ENCODE results near the gene BLCAP.
A peak's percentile ranks its signal among the peaks of the same experiment; 100 is the strongest.
"Not testable (repeated sequence)": the region's sequence is repeated elsewhere in the genome, so short reads cannot be mapped to it uniquely, and the experiment has no call there.

BLCAP gene, protein sequence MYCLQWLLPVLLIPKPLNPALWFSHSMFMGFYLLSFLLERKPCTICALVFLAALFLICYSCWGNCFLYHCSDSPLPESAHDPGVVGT

GRCh38 chr20:37527638-37528445 is at the start of gene BLCAP:
BLCAP (minus strand) TSS chr20:37527876; CDS start chr20:37519174, 8,702 bp downstream.
- TF ChIP-seq, protein P1, sequence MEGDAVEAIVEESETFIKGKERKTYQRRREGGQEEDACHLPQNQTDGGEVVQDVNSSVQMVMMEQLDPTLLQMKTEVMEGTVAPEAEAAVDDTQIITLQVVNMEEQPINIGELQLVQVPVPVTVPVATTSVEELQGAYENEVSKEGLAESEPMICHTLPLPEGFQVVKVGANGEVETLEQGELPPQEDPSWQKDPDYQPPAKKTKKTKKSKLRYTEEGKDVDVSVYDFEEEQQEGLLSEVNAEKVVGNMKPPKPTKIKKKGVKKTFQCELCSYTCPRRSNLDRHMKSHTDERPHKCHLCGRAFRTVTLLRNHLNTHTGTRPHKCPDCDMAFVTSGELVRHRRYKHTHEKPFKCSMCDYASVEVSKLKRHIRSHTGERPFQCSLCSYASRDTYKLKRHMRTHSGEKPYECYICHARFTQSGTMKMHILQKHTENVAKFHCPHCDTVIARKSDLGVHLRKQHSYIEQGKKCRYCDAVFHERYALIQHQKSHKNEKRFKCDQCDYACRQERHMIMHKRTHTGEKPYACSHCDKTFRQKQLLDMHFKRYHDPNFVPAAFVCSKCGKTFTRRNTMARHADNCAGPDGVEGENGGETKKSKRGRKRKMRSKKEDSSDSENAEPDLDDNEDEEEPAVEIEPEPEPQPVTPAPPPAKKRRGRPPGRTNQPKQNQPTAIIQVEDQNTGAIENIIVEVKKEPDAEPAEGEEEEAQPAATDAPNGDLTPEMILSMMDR (conservative IDR thresholded peaks at IDR 0.05; ENCODE audit: low read length): no peak
- H3K4me3 ChIP-seq (ENCODE audit: low read length): peak within 1 kb of the TSS; percentile 96
- peak; percentile 85 for DNase-seq (ENCODE audit: low read depth)

DNA sequence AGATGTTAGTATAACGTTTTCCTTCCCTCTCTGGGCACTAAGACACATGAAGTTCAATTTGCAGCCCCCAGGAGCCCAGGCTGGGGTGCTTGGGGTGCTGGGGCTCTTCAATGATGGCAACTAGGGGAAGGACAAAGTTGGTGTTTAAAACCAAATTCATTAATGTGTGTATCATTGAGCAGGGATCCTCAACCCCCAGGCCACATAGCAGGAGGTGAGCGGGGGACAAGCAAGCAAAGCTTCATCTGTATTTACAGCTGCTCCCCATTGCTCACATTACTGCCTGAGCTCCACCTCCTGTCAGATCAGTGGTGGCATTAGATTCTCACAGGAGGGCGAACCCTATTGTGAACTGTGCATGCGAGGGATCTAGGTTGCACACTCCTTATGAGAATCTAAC is 49.8 kb upstream of the BLCAP start:
- DNase-seq (ENCODE audit: low read depth); H3K4me3 ChIP-seq (ENCODE audit: low read length): not testable (repeated sequence)

DNA sequence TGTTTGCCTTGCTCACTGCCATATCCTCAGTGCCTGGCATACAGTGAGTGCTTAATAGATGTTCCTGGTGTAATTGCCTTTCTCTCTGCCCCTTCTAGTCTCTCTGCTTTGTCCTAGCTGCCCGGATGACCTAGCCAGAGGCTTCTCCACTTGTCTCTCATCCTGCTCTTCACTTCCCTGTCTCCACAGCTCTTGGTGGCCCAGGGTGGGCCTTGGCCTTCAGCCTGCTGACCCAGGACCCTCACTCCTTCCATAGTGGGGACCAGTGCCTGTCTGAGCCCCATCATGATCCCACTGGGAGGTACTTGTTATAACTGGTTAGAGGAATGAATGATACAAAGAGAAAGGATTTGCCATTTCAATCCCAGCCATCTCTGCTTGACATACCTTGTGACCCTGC is 49.2 kb upstream of the BLCAP start:
- no peak overlapping the region for H3K4me3 ChIP-seq (ENCODE audit: low read length)
- TF ChIP-seq, protein P1 (conservative IDR thresholded peaks at IDR 0.05; ENCODE audit: low read length): no peak
- DNase-seq (ENCODE audit: low read depth): no peak

GRCh38 chr20:37575884-37576283 is 48.2 kb upstream of the BLCAP start:
- DNase-seq (ENCODE audit: low read depth): no peak
- no peak overlapping the region for H3K4me3 ChIP-seq (ENCODE audit: low read length)
- TF ChIP-seq, protein P1 (conservative IDR thresholded peaks at IDR 0.05; ENCODE audit: low read length): no peak

DNA sequence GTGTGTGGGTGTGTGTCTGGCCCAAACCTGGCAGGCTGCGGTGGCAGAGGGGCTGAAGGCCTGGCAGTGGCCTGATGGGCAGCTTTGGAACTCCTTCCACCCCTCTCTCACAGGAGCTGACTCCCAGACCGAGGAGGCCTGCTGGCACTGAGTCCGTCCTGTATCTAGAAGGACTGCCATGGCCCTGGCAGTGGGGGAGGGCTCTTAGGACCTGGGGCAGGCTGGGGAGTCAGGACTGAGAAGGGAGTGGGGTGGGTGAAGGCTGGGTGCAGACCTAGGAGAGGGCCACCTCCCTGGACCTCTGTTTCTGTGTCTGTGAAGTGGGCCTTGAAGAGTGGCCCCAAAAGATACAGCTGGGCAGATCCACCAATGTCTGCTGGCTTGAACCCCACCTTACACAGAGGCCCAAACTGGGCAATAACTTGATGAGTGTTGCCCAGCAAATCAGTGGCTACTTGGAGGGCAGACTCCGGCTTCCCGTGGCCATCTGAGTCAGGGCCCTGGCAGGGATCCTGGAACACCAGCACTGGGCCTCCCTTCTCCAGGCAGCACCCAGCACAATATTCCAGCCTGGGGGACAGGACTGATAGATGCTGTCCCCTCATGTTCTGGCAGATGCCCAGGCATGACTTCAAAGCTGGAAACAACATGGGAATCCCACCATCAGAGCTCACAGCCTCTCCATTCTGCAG is 46.7 kb upstream of the BLCAP start:
- TF ChIP-seq, protein P1 (conservative IDR thresholded peaks at IDR 0.05; ENCODE audit: low read length): no peak
- no peak for DNase-seq (ENCODE audit: low read depth)
- no peak overlapping the region for H3K4me3 ChIP-seq (ENCODE audit: low read length)

DNA sequence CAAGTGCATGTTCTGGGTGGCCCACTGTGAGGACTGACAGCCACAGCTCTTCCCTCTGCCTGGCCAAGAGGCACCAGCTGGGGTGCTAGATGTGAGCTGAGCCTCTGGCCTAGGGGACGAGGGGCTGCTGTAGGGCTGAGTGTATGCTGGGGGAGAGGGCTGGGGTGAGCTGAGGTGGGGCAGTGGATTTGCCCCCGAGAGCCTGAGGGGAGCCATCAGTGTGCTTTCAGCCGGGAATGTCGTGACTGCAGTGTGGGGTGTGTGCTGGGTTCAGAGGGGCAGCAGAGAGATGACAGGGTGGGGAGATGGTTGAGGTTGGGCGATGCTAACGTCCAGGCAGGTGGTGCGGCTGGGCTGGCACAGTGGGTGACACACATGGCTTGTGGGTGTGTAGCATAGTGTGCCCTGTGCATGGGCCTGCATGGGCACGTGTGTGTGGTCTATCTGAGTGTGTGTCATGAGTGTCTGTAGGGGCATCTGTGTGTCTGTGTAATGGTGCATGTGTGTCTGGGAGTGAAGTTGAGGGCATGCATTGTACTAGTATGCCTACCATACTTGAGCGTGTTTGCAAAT is 46.0 kb upstream of the BLCAP start:
- TF ChIP-seq, protein P1 (conservative IDR thresholded peaks at IDR 0.05; ENCODE audit: low read length): no peak
- no peak for DNase-seq (ENCODE audit: low read depth)
- H3K4me3 ChIP-seq (ENCODE audit: low read length): no peak overlapping the region

DNA sequence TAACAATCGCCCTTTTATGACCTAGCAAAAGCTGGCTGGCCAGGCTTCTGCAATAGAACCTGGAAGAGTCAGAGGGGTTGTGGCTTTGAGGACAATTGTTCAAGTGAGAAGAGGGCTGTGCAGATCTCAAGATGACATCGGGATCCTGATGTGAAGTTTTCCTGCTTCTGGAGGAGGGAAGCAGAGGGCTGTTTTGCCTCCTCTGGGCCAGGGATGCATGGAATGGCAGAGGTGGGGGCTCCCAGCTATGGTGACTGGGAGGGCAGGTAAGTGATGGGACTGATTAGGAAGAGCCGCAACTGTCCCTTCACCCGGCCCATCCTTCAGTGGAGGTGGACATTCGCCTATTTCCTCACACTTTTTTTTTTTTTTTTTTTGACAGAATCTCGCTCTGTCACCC is 43.4 kb upstream of the BLCAP start:
- no peak overlapping the region for H3K4me3 ChIP-seq (ENCODE audit: low read length)
- DNase-seq (ENCODE audit: low read depth): no peak
- TF ChIP-seq, protein P1 (conservative IDR thresholded peaks at IDR 0.05; ENCODE audit: low read length): no peak

All from AG10803 (cell line).